Stimulated activated CD8-positive, alpha-beta memory T cell treated with anti-CD3 and anti-CD28 coated beads, Interleukin-2, amount 100 ng/mL, for 48 hours (primary cell): ENCODE measurements around the gene BTBD18.

Experiments
- DNase-seq, 2 donors: peaks; one replicate each; pipeline ENCODE4 v3.0.0-alpha.2; 2020; ENCODE audit warnings: low read depth in 2 of 2

BTBD18 gene

GRCh38 chr11:57775491-57775890, 23.9 kb upstream of the BTBD18 start:
- DNase-seq = no peak

- no peak for DNase-seq
Observed at GRCh38 chr11:57773026-57773598, 21.5 kb upstream of the BTBD18 start.

DNA sequence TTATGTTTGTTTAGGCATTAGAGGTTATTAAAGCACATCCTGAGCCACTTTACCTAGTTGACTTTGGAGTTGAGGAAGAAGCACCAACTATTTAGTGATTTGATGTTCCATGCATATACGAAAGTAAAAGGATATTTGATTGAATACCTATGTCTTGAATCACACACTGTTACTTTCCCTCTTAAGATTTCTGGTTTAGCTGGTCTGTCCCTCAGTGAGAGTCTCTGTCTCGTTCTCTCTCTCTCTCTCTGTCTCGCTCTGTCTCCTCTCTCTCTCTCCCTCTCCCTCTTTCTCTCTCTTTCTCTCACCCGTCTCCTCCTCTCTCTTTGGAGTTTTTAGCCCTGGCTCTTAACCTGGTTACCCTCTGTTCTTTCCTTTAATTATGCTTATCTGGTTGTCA, 20.9 kb upstream of the BTBD18 start:
- no peak for DNase-seq

GRCh38 chr11:57771365-57771764, 19.7 kb upstream of the BTBD18 start:
- no peak for DNase-seq

DNA sequence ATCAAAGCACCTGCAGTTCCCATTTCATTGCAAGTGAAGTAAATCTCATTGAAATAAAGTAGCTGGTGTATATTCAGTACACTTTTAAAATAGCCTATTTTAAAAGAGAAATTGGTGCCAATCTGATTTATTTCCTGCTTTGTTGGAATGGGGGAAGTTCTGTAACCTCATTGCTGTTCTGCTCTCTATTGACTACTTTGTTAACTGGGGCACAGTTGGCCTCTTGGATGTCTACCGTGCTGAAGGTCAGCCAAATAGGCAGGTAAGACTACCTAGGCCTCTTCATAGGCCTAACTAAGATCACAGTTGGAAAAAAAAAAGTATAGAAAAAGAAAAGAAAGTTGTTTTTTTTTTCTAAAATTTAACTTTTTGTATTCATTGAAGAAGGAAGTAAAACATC, 19.2 kb upstream of the BTBD18 start:
- no peak for DNase-seq

- DNase-seq = no peak
Observed at GRCh38 chr11:57764972-57765371, 13.4 kb upstream of the BTBD18 start.

GRCh38 chr11:57764566-57764965, 12.9 kb upstream of the BTBD18 start:
- no peak for DNase-seq

- DNase-seq = no peak
Observed at GRCh38 chr11:57764021-57764420, 12.4 kb upstream of the BTBD18 start.

- no peak for DNase-seq
Observed at GRCh38 chr11:57763568-57763967, 11.9 kb upstream of the BTBD18 start.

GRCh38 chr11:57762235-57762861, 10.7 kb upstream of the BTBD18 start:
- DNase-seq = no peak

DNA sequence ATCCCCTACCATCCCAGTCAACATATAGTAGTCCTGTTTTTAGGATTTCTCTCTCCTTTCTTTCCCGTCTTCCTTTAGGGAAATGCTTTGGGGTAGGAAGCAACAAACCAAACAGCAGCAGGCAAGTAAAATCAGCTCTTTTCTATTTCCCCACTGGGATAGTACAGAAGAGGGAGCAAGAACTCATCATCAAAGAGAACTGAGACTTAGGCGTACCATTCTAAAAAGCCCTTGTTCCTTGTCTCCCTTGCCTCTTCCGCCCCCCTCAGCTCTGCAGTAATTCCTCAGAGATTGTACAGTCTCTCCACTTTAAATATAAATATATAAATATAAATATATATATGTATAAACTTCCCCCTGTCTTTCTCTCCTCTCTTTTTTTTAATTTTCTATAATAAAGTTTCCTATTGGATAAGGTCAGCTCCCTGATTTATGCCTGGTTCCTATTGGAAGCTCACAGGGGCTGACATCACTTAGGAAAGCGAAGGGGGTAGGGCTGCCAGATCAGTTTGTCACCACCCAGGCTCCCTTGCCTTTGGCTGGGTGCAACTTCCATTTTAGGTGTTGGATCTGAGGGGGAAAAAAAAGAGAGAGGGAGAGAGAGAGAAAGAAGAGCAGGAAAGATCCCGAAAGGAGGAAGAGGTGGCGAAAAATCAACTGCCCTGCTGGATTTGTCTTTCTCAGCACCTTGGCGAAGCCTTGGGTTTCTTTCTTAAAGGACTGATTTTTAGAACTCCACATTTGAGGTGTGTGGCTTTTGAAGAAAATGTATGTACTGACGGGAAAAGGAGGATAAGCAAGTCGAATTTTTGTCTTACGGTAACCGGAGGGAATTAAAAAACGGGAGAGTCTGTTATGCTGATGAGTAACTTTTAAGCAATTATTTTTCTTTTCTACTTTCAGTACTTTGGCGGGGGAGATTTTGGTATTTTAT, 9.9 kb upstream of the BTBD18 start, which contains the start of gene CTNND1:
Gene CTNND1, plus strand, starts transcription at position 502 of the 934 bp plus-strand sequence. CDS start 29,677 bp downstream, outside the sequence.
- DNase-seq = no peak

GRCh38 chr11:57758174-57758573, 6.6 kb upstream of the BTBD18 start:
- no peak for DNase-seq

GRCh38 chr11:57752954-57753353, 1.3 kb upstream of the BTBD18 start:
- no peak for DNase-seq

DNA sequence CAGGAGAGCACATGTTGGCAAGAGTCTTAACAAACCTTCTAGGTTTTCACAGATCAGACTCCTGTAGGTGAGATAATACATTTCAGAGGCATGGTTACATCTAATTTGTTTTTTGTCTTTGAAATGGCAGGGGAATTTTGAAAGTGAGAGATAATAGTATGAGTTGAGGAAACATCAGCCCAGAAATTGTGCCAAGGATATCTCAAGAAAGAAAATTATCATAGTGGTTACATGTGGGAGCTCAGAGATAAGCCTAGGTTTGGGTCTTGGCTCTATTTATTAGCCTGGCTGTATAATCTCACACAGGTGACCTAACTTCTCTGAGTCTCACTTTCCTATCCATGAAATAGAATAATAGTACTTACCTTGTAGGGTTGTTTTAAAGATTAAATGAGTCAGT, 443 bp downstream of the BTBD18 start:
- no peak for DNase-seq

- DNase-seq = no peak
Observed at GRCh38 chr11:57746920-57747319, 4.7 kb downstream of the BTBD18 start.

DNA sequence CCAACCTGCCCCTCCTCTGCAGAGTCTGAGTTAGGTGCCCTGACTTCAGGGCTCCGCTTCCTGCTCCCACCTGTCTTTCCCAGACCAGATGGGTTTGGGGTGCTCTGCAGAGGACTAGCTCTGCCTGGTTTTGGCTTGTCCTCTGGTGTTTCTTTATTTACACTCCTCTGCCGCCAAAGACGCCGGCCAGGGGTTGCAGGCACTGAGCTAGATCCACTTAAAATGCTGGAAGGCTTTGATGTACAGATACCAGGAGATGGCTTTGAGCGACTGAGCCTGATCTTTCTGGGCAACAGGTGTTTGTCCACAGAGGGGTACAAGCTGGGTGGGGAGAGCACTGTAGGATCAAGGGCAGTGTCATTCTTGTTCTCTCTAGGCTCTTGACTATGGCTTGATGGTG, 6.4 kb downstream of the BTBD18 start:
- DNase-seq = no peak

DNA sequence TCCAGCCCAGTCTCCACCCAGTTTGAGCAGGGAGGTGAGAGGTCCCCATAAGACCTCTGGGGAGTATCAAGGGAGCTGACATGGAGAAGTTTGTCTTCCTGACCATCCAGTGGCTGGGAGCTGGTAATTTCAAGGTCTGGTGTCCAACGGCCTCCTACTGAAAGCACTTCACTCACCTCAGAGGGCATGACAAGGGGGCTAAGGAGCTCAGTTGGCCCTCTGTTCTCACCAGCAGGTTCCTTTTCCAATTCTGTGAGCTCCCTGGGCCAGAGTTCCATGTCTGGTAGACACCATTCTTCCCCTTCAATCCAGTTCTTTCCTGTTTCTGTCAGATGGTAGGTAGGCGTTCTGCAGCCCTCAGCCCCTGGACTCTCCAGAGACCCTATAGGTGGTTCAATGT, 7.3 kb downstream of the BTBD18 start:
- no peak for DNase-seq

DNA sequence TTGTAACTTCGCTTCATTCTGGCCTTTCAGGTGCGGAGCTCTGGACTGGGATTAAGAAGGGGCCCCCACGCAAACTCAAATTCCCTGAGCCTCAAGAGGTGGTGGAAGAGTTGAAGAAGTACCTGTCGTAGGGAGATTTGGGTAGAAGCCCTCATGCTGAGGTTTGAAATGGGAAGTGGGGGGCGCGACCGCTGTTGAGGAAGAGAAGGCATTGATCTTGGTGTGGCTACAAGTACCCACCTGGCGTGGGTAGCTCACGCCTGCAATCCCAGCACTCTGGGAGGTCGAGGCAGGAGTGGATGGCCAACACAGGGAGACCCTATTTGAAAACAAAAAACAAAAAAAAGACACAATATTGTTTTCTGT, 9.5 kb downstream of the BTBD18 start:
- DNase-seq = no peak

GRCh38 chr11:57741132-57742086, 10.2 kb downstream of the BTBD18 start, which contains the start of gene SELENOH:
Gene SELENOH, plus strand, starts transcription at chr11:57741491. Its CDS starts 105 bp downstream, at chr11:57741596.
- peak; percentile 89 to 94 for DNase-seq

DNA sequence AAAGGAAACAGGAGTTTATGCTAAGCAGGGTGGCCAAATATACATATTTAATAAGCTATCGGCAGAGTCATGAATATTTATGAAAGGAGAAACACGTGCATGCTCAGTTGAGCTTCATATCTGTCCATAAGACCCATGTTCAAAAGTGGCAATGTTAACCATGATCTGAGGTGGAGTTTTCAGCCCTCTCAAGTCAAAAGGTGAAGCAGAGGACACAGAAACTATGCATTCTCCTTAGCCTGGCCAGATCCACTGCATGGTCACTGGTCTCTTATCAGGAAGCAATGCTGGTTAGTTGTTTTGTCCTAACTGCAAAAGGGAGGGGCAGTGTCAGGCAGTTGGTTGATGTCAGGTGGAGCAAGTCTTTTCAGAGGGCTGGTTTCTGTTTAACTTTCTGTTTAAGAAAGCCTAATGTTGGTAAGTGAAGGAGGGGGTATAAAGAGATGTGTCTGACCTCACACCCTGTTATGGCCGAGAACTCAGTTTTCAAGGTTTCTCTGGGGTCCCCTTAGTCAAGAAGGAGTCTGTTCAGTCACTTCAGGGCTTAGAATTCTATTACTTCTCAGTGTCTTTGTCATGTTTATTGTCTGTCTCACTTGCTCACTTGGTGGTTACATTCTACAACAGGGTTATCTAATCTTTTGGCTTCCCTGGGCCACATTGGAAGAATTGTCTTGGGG, 15.9 kb downstream of the BTBD18 start:
- no peak for DNase-seq

DNA sequence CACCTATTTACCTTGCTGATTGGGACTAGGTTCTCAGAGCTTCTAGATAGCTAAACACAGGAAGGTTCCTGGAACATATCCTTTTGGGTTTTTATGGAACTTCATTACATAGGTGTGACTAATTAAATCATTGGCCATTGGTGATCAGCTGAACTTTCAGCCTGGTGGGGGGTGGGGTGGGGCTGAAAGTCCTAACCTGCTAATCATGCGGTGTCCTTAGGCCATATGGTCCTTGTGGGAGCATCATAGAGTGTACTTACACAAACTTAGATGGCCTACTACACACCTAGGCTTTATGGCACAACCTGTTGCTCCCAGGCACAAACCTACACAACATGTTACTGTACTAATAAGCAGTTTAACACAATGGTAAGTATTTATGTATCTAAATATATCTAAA, 19.0 kb downstream of the BTBD18 start:
- no peak for DNase-seq
